ENCODE results near the gene AGAP5.
"Not testable (repeated sequence)": the region's sequence is repeated elsewhere in the genome, so short reads cannot be mapped to it uniquely, and the experiment has no call there.

Gene AGAP5

DNA sequence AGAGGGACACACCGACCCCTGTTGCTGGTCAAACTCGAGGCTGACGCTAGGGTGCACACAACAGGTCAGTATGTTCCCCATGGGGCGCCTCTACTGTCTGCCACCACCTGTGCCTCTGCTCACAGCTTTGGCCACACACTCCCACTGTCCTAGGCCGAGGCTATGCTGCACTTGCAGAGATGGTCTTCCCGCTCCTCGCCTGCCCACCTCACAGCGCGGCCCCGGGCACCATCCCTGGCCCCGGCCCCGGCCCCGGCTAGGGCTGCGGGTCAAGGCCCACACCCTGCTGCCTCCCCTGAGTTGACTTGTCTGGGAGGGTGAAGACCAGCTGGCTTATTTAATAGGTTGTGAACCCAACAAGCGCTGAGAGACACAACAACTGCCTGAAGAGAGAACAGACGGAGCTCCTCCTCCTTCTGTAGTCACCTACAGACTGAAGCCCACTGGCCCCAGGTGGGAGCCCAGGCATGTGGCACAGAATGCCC, at the start of gene AGAP5:
Gene AGAP5 (minus strand): TSS at position 435 of the 485 bp plus-strand sequence. CDS start 354 bp downstream, at position 81.
- DNase-seq (ENCODE audit: low read depth in 3 of 3) = not testable (repeated sequence)

DNA sequence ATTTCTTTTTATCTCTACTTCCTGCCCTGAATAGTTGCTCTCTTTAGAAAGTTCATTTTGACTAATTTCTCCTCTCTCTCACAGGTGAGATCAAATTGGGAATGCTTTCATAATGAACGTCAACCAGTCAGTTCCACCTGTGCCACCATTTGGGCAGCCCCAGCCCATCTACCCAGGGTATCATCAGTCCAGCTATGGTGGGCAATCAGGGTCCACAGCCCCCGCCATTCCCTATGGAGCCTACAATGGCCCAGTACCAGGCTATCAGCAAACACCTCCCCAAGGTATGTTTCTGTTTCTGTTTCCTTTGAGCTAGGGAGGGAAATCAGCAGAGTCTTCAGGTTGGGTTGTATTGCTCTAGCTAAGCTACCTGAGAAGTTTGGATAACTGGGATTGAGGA, 48.8 kb upstream of the AGAP5 start:
- no peak for DNase-seq (ENCODE audit: low read depth in 3 of 3)

DNA sequence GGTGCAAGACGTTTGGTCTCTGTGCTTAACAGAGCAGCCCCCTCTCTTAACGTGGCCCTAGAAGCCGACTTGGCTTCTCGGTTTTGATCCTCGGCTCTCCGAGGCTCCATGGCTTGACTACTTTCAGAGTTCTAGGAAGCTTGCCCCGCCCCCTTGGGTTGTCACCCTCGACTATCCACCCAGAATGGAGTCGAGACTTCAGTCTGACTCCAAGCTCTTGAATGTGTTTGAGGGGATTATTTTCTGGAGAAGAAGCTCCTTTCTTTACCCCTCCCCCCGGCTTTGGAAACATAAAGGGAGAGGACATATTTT, 46.7 kb upstream of the AGAP5 start:
- peak; percentile 28 to 57 (median 42) for DNase-seq (ENCODE audit: low read depth in 3 of 3)

DNA sequence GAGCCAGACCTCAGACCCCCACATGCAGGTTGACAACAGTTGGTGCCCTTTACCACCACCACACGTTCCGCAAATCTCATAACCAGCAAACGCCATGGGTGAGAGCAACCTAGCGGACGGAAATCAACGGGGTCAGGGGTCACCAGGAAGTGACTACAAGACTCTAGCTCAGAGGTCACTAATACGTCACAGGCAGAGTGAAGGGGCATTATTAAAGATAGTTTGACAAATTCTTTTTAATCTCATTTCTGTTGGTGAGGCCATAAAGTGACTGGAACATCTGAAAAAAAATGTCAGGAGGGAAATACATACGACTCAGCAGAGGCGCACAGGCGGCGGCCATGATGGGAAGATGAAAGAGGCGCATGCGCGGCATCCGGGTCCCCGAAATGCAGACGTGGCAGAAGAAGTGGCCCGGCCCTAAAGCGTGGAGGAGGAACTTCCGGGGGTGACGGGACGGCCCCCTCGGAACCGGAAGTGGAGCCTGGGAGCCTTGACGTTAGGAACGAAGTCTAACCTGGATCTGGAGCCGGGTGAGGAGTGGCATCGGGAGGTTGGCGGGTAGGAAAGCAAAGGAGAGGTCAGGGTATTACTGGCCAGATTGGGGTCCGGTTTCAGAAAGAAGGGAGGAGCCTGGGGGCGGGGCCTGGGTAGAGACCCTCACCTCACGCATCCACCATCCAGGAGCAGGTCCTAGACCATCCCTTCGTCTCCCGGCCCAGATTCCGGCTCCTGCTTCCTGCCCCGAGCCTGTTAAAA, 46.2 kb upstream of the AGAP5 start, which contains the start of gene SEC24C:
Gene SEC24C (plus strand): TSS at position 468 of the 759 bp plus-strand sequence. CDS start 2,461 bp downstream, outside the sequence.
- DNase-seq (ENCODE audit: low read depth in 3 of 3) = peak; percentile 91 to 94 (median 92)

DNA sequence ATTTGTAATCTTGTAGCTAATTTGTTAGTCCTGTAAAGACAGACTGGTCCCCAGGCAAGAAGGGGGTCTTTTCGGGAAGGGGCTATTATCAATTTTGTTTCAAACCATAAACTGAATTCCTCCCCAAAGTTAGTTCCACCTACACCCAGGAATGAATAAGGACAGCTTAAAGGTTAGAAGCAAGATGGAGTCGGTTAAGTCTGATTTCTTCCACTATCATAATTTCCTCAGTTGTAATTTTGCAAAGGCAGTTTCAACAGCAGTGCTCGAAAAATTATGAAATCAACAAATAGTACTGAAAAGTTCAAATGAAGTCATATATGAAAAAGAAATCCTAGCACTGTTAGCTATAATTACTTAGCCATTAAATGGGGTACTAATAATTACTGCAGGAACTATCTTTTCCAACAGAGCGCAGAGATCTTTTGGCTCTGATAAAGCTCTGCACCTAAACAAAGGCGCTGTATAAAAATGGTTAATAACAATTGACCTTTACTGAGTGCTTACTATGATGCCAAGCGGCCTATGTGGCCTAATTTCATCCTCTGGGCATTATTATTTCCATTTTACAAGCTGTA, 45.5 kb upstream of the AGAP5 start:
- no peak for DNase-seq (ENCODE audit: low read depth in 3 of 3)

DNA sequence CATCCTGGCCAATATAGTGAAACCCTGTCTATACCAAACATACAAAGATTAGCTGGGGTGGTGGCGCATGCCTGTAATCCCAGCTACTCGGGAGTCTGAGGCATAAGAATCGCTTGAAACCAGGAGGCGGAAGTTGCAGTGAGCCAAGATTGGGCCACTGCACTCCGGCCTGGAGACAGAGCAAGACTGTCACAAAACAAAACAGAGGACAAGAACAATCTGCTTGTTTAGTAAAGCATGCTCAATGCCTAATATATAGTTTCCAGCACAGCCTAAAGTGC, 44.5 kb upstream of the AGAP5 start:
- no peak for DNase-seq (ENCODE audit: low read depth in 3 of 3)

DNA sequence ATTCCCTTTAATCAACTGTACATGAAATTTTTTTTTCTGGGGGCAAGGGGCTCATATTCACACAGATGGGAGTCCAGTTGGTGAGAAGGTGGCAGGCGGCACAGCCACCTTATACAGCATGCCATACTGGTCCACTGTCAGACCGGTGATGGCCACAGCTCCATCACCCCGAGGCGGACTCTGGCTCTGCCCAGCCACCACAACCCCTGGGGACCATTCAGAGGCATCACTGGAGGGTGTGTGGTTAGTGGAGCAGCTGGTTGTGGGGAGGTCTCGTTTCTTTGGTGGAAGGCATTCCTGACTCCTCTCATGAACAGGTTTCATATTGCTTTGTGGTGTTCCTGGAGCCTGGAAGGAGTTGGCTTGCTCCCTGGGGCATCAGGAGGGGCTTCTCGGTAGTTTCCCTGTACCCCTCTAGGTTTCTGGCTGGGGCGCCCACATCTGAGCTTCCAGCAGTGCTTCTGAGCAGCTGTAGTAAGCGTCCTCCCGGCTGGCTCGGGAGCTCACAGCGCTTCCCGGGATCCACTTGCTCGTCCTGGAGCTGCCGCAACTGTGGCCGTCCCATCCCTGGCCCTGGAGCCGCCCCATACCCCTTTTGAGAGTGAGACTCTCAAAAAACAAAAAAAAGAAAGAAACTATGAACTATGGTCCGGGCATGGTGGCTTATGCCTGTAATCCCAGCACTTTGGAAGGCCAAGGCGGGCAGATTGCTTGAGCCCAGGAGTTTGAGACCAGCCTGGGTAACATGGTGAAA, 42.8 kb upstream of the AGAP5 start:
- DNase-seq (ENCODE audit: low read depth in 3 of 3) = not testable (repeated sequence)

DNA sequence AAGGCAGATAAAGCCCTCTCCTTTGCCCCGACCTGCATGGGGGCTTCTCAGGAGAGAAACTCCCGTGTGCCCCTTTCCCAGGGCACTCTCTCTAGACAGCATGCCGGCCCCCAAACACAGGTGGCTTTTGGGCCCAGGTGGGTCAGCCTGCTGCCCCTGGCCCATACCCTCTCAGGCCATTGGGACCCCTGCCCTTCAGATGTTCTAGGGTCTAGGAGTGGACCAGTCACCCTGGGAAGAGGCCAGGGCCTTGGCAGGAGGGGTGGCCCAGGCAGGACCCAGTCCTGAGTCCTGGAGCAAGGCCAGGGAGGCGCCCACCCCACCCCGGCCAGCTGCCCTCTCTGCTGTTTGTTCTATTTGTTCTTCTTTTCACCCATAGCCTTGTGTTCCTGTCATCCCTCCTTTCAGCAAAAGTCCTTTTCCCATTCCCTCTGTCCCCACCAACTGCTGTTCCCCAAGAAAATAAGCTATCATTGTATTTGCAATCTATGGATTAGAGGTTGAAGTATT, 36.9 kb upstream of the AGAP5 start:
- DNase-seq (ENCODE audit: low read depth in 3 of 3) = no peak

DNA sequence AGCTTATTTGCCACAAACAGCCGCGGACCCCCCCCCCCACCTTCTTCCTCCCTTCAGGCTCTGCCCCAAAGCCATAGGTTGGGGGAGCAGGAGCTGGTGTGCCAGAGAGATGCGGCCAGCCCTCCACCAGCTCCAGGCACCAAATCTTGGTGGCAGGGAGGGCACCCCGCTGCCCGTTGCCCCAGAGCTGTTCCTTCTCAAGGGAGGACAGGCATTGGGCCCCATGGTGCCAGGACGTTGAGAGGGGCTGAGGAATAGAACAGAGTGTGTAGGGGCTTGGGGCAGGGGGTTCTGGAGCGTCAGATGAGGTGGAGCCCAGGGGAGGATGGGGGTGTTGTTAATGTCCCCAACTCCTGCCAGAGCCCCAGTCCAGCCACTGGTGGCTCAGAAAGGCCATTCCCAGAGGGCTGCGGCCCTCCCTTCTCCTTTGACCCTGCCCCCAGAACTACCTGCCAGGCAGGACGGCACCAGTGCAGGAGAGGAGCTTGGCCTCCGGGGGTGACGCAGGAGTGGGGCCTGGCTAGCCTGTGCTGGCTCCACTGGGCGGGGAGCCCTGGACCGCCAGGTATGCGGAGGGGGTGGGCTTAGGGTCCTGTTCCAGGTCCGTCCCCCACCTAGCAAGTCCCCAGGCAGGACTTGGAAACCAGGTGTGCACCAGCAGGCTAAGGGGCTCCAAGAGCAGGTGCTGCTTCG, 36.3 kb upstream of the AGAP5 start:
- no peak for DNase-seq (ENCODE audit: low read depth in 3 of 3)

DNA sequence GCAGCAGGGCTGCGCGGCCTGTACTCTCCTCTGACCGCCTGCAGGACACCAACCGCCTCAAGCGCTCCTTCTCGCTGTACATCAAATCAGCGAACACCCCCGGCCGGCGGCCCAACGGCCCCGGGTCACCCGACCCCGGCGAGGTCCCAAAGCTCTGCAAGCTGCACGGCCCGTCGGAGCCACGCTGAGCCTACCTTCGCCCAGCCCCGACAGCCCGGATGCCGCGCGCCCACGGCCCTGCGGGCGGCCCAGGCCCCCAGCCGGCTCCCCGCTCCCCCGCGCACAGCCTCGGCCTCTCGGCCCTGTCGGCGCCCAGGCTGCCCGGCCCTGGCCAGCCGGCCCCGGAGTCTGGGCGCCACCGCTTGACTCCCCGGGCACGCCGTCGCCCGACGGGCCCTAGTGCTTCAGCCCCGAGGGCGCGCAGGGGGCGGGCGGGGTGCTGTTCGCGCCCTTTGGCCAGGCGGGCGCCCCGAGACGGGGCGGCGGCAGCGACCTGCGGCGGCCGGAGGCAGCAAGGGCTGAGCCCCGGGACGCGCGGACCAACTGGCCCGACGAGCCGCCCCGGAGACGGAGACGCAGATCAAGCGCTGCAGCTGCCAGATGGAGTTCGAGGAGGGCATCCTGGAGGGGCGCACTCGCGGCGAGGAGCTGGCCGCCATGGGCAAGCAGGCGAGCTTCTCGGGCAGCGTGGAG, 35.2 kb upstream of the AGAP5 start:
- DNase-seq (ENCODE audit: low read depth in 3 of 3) = no peak

DNA sequence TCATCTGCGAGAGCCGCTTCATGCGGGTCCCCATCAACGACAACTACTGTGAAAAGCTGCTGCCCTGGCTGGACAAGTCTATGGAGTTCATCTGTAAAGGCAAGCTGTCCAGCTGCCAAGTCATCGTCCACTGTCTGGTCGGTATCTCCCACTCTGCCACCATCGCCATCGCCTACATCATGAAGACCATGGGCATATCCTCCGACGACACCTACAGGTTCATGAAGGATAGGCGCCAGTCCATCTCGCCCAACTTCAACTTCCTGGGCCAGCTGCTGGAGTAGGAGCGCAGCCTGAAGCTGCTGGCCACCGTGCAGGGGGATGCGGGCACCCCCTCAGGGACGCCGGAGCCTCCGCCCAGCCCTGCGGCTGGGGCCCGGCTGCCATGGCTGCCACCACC, 34.5 kb upstream of the AGAP5 start:
- no peak for DNase-seq (ENCODE audit: low read depth in 3 of 3)

DNA sequence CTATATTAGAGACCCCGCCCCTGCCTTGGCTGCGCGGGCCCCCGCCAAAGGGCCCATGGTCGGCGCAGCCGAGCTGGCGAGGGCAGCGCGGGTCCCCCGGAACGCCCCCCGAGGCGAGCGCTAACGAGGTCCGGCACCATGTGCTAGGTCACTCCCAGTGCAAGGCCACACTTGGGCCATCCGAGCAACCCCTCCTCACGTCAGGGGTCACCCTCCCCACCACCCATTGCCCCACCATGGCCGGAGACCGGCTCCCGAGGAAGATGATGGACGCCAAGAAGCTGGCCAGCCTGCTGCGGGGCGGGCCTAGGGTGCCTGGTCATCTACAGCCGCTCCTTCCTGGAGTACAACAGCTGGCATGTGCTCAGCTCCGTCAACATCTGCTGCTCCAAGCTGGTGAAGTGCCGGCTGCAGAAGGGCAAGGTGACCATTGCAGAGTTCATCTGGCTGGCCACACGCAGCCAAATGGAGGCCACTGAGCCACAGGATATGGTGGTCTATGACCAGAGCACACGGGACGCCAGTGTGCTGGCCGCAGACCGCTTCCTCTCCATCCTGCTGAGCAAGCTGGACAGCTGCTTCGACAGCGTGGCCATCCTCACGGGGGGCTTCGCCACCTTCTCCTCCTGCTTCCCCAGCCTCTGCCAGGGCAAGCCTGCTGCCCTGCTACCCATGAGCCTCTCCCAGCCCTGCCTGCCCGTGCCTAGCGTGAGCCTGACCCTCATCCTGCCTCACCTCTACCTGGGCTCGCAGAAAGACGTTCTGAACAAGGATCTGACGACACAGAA, 33.9 kb upstream of the AGAP5 start:
- no peak for DNase-seq (ENCODE audit: low read depth in 3 of 3)

DNA sequence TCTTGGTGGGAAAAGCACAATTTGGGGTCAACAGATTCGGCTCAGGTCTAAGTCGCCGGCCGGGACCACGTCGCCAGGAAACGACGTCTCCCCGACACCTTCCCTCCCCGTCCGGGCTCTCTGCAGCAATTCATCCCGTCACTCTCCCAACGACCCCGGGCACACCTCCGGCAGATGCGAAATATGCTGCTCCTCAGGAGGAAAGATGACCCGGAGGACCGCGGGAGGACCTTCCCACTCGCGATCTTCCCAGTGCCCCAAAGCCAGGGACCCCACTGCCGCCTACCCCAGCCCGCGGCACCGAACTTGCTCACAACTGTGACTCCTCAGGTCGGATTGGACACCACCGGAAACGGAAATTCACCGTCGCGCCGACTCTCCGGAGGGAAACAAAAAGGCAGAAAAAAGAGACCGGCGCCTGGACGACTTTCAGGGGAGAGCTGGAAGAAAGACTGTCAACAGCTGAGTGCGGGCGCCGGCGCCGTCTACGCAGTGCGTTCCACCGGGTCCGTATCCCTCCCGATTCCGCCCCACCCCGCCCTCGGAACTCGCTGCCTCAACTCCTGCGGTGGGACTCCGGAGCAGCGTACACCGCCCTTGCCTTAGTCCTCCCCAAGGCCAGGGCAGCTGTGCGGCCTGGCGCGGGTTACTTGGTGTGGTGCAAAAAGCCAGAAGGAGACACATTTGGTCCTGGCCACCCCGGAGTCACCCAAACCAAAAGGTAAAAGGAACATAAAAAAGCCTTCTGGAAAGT, 32.4 kb upstream of the AGAP5 start:
- peak; percentile 91 to 92 (median 92) for DNase-seq (ENCODE audit: low read depth in 3 of 3)

DNA sequence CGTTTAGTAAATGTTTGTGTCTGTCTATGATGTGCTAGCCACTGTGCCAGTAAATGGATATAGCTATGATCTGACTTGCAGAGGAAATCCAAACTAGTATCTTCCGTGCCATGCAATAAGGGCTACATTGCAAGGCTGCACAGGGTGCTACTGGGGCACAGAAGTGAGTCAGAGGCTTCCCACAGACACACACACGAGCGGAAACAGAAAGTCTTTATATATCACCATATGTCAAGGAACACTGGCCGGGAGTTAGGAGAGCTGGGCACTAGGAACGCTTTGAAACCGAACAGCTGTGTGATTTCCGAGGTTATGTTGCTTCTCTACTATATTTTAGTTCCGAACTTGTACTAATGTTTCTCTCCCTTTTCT, 31.9 kb upstream of the AGAP5 start:
- DNase-seq (ENCODE audit: low read depth in 3 of 3) = peak; percentile 11 to 29 (median 17)

DNA sequence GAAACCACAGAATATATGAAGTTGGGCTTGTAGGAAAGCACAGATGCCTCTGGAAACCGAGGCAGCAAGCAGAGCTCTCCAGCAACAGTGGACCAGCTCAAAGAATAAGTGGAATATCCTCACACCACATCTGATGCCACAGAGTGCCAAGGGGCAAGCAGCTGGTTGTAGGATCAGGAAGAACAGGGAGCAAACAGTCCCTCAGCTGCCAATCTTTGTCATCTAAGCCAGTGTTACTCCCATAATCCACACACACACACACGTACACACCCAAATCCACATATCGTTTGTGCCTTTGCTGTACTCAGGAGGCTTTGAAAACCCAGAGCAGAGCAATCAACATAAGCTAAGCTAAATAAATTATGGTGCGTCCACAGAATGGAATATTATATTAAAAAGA, 25.6 kb upstream of the AGAP5 start:
- DNase-seq (ENCODE audit: low read depth in 3 of 3) = no peak

DNA sequence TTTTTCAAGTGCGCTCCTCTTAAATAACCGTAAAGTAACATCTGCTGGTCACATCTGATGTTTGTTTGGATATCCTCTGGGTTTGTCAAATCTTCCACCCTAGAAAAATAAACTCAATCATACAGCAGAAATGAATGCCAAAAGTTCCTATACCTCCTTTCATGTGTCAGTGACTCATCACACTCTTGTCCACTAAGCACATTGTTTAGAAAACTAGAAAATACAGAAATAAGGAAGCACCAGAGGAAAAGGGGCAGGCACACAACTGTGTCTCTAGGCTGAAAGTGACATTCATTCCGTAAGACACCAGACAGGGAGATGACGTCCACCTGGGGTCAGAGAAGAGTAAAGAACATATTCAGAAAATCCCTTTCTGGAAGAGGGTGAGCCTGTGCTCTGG, 22.7 kb upstream of the AGAP5 start:
- DNase-seq (ENCODE audit: low read depth in 3 of 3) = not testable (repeated sequence)

DNA sequence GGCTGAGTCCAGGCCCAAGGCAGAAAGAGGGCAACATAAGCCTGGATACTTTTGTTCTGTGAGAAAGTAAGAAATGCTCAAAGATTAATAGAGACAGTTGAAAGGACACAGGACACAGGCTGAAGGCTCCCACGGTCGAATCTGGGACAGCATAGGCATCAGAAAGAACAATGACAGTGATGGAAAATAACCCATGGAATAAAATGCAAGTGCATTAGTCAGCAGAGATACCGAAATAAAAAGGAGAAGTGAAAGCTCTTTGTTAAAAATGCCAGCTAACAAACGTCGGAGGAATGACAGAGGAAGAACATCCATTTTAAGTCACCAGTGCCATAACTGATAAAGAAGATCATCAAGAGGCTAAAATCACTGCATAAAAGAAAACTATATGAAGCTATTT, 19.6 kb upstream of the AGAP5 start:
- DNase-seq (ENCODE audit: low read depth in 3 of 3) = no peak

DNA sequence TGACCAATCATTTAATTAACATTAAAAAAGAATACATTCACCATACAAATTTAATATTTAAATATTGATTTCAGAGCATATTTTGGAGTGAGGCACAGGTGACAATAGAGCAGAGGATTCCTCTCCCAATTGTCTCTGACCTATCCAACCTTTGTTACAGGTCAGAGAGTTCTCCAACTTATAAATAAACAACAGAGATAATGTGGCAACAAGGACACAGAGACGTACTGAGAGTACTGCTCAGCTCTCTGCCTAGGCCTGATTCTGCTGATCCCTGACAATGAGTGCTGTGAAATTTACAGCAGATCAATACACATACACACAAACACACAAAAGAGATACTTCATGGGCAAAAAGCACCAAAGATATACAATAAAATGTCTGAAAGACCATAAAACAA, 18.3 kb upstream of the AGAP5 start:
- no peak for DNase-seq (ENCODE audit: low read depth in 3 of 3)

DNA sequence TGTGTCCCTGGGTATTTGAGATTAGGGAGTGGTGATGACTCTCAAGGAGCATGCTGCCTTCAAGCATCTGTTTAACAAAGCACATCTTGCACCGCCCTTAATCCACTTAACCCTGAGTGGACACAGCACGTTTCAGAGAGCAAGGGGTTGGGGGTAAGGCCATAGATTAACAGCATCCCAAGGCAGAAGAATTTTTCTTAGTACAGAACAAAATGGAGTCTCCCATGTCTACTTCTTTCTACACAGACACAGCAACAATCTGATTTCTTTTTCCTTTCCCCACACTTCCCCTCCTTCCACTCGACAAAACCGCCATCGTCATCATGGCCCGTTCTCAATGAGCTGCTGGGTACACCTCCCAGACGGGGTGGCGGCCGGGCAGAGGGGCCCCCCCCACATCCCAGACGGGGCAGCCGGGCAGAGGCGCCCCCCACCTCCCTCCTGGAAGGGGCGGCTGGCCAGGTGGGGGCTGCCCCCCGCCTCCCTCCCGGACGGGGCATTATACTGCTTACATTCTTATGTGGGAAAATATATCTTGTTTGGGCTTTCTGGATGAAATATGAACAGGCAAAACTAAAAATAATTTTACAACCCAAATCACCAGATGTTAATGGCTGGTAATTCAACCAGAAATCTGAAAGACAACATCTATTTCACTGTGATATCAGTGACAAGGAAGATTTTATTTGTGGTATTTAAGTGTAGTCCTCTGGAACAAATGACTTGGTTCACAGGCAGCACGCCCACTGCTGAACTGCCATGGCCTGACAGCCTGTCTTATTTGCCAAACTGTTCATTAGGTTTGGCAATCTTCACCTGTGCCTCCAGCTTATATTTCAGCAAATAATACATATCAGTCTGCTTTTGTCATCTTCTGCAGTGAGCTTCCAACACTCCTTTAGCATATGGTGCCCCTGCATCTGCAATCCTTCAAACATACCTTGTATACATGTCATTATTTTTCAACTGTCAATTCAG, 17.6 kb upstream of the AGAP5 start:
- DNase-seq (ENCODE audit: low read depth in 3 of 3) = not testable (repeated sequence)
